Femur (tissue), 1 donor: ENCODE results near the gene SGPL1.

ENCODE experiments used
- DNase-seq: peaks from one replicate; pipeline ENCODE4 v3.0.0-alpha.2; 2017

SGPL1 gene

GRCh38 chr10:70781461-70782051, 34.2 kb upstream of the SGPL1 start:
- DNase-seq = no peak

DNA sequence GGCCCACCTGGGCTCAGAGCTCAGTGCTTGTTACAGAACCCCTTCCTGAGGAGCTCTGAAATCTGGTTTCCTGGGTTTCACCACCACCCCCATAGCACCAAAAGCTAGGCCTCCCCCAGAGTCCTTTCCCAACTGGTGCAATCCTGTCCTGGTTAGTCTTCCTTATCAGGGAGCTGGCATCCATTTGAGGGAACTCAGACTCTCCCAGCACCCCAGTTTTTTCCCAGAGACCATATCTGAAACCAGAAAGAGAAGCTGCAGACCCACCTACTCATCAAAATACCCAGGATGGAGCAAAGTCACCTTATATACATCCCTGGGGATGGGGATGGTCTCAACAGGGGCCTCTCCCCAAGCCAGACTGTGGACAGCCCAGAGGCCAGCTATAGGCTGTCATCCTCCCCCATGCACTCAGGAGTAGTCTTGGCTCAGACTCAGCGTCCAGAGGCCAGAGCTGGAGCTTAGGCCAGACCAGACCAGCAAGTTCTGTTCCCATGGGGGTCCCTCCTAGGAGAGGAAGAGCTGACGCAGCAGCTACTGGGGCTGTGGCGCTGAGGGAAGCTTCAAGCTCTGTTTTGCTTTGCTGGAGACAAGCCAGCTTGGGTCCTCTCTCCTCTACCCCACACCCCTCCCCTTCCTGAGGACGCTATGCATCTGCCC, 33.5 kb upstream of the SGPL1 start:
- DNase-seq = no peak

GRCh38 chr10:70782746-70783680, 32.7 kb upstream of the SGPL1 start:
- no peak for DNase-seq

DNA sequence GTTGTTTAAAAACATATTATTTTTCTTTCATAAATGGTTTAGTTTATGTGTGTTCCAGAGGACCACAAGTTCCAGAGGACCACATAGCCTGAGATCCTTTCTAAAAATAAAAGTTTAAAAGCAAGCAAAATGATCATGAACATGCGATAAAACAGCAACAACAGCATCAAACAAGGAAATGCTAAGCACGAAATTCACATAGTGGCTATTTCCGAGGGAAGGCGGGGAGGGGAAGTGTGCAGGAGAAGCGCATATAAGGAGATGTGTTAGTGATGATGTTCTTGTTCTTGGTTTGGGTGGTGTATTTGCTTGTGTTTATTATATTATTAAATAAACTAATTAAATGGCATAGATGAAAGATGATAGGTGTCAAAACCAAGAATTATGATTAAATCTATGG, 31.7 kb upstream of the SGPL1 start:
- no peak for DNase-seq

DNA sequence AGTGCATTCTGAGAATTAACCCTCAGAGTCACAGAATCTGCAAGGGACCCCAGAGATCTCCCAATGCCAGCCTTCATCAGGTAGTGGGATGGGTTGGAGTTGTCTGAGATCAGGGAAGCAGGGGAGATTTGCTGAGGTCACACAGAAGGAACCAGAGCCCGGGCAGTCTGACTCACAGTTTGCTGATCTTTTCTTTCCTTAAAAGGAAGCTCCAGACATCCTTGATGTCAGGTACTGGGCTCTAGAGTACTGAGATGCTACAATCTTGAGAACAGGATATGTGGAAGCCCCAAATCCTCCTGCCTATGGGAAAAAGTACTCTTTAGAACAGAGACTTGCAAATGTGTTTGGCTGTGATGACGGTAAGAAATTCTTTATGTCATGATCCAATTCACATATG, 31.3 kb upstream of the SGPL1 start:
- DNase-seq = no peak

GRCh38 chr10:70785190-70785589, 30.6 kb upstream of the SGPL1 start, which contains the start of gene TBATA:
TSS of gene TBATA (minus strand) at chr10:70785377. CDS start at chr10:70783379, 1,998 bp downstream.
- DNase-seq = peak; percentile 50

- DNase-seq = no peak
Measured at GRCh38 chr10:70786799-70787415, 28.8 kb upstream of the SGPL1 start.

GRCh38 chr10:70791386-70792039, 24.2 kb upstream of the SGPL1 start:
- no peak for DNase-seq

DNA sequence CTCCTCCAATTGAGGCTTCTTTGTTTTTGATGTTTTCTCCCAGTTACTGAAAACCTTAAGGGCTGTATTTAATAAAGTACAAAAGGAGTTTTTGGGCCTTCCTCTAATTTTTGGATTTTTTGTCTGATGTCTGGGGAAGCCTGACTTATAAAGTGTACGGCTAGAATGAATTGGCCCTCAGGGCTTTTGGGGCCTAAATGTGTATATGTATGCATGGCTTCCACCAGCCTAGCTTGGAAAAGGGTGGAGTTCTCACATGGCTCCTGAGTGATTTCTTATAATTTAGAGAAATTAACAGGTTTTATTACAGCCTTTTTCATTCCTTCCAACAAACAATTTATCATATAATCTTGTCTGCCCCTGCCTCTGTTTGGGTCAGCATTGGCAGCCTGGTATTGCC, 20.1 kb upstream of the SGPL1 start:
- DNase-seq = no peak

GRCh38 chr10:70797840-70798239, 17.9 kb upstream of the SGPL1 start:
- no peak for DNase-seq

- no peak for DNase-seq
Measured at GRCh38 chr10:70799124-70799523, 16.6 kb upstream of the SGPL1 start.

- DNase-seq = no peak
Measured at GRCh38 chr10:70801854-70802253, 13.9 kb upstream of the SGPL1 start.

GRCh38 chr10:70803775-70804420, 11.8 kb upstream of the SGPL1 start:
- no peak for DNase-seq

GRCh38 chr10:70804421-70804808, 11.3 kb upstream of the SGPL1 start:
- DNase-seq = no peak

- DNase-seq = no peak
Measured at GRCh38 chr10:70805619-70806215, 10.0 kb upstream of the SGPL1 start.

GRCh38 chr10:70806841-70807240, 8.9 kb upstream of the SGPL1 start:
- DNase-seq = no peak

GRCh38 chr10:70807556-70807955, 8.2 kb upstream of the SGPL1 start:
- no peak for DNase-seq

- no peak for DNase-seq
Measured at GRCh38 chr10:70809011-70809611, 6.6 kb upstream of the SGPL1 start.

DNA sequence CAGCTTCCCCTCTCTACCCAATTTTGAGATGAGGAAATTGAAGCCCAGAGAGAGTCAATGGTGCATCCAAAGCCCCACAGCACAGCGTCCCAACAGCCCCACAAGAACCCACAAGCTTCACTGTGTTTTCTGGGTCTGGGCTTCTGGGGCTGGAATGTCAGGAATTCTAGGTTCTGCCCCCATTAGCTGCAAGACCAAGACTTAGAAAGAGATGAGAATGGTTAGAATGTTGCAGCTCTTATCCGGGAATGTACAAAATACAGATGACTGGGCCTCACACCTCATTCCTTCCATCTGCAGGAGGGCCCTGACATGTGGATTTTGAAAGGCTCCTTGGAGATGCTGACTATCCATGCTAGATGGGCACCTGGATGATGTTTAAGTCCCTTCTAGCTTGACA, 6.0 kb upstream of the SGPL1 start:
- no peak for DNase-seq

GRCh38 chr10:70810967-70811366, 4.8 kb upstream of the SGPL1 start:
- DNase-seq = no peak

DNA sequence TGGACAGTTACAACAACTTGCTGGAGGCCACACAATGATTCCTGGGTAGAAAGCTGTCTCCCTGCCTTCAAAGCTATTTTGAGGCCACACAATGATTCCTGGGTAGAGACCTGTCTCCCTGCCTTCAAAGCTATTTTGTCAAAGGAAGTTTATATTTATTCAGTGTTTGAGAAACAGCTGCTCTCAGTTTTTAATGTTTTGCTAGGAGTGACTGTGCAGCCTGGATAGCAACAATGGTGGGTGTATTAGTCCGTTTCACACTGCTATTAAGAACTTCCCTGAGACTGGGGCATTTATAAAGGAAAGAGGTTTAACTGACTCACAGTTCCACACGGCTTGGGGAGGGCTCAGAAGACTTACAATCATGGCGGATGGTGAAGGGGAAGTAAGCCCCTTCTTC, 3.9 kb upstream of the SGPL1 start:
- no peak for DNase-seq
